T-helper 22 cell (primary cell): ENCODE results near the gene ETS1.

ENCODE experiments used
- DNase-seq: peaks from one replicate; pipeline ENCODE4 v3.0.0-alpha.2; 2020; ENCODE audit warnings: low read depth

ETS1 gene

DNA sequence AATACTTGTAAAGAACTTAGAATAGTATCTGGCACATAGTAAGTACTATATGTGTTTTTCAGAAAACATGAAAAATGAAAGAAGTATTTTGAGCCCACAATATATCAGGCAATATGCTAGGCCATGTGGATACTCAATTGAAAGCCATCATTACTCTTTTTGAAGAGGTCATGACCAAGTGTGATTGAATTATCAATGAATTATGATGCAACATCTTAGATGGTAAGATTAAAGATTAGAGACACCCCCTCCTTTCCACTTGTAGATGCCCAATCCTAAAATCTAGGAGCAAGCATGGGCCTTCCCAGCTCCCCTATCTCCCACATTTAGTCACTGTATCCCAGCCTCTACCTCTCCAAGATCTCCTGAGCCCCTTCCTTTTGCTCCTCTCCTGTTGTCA, 154.4 kb downstream of the ETS1 start:
- no peak for DNase-seq

DNA sequence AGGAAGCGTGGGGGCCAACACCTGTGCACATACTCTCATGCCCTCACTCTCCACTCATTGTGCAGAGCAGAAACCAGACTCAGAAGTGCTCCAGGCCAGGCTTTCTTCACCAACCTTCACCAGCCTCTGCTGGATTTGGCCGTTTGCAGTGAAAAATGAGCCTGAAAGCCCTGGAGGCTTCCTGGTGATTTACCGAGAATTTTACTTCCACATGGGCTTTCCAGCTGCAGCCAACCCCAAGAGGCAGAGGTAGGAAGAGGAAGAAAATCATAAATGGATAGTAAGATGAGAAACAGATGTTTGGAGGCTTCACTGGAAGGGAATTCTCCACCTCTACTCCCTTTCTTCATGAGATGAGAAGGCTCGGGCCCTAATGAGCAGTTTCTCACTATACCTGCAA, 155.4 kb downstream of the ETS1 start:
- no peak for DNase-seq

DNA sequence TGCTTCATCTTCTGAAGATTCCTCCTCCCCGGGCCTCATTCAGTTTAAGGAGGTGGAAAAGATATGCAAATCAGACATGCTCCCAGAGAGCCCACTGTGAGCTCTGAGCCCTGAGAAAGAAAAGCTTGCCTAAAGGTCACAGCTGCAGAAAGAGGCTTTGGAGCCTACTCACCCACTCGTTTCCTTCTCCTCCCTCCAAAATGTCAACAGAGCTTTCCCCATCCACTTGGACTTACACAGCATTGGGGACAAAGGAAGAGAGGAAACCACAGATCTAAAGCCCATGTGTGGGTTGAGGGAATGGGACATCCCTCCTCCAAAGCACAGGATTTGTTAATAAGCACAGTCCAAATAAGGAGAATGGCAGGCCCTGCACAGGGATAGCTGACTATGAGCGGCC, 158.4 kb downstream of the ETS1 start:
- DNase-seq: no peak

DNA sequence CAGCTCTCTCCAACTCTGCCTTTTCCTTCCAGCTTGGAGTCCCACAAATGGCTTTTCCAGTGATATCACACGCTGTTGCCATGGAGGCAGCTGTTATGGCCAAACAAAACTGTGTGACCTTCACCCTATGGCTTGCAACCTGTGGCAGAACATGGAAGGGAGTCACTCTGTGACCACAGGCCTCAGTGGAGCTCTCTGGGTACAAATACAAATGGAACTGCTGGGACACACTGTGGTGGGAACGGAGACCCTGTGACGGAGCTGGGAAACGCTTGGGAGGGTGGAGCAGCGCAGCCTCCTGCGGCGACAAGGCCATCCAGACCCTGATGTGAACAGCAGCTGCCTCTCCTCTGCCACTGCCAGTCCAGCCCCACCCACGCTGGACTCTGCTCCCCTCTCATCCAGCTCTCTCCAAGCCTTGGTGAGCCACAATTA, 162.5 kb downstream of the ETS1 start:
- no peak for DNase-seq

DNA sequence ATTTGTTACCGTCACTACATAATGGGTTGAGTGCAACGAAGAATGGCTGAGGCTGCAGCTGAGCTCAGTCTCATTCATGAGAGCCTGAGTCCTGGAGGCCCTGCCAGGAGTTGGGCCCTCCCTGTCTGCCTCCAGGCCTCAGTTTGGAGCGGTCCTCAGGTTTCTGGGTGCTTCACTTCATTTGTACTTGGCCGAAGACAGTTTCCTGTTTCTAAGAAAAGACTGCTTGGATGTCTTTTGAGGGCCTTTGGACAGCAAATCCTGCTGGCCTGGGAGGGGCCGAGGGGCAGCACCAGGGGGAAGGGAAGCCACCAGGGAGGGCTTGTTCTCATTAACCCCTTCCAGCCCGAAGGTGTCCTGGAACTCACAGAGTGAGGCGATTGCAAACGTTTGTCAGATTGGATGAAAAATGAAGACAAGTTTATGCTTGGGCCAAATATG, 163.1 kb downstream of the ETS1 start:
- DNase-seq: no peak

DNA sequence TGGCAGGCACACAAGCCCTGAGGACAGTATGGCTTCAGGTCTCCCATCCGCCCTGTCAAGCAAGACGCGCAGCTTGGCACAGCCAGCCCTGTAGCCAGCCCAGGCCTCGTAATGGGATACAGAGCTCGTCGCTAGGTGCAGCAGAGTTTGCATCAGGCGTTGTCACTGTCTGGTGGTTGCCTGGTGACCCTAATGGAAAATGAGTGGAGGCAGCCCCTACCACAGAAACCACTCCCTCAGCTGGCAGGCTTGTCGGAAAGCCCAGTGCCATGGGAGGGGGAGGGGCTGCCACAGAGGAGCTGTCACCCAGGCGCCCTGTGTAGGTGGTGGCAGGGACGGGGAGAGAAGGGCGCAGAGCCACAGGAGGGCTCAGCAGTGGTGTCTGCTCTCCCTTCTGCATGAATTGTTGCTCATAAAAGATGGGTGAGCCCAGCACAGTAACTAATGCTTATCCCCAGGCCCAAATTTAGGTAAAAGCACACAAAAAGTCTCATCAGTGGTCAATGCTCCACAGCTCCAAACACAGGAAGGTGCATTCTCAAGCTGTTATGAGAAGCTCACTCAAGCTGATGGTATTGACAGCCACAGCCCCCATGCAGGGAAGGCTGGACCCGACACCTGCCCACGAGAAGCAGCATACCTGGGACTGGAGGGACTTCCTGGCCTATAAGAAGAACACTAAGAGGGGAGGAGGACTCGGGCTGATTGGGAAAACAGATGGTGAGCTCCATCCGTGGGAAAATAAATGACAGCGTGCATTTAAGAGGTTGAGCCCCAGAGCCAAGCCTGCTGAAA, 164.6 kb downstream of the ETS1 start:
- DNase-seq: peak; percentile 84

DNA sequence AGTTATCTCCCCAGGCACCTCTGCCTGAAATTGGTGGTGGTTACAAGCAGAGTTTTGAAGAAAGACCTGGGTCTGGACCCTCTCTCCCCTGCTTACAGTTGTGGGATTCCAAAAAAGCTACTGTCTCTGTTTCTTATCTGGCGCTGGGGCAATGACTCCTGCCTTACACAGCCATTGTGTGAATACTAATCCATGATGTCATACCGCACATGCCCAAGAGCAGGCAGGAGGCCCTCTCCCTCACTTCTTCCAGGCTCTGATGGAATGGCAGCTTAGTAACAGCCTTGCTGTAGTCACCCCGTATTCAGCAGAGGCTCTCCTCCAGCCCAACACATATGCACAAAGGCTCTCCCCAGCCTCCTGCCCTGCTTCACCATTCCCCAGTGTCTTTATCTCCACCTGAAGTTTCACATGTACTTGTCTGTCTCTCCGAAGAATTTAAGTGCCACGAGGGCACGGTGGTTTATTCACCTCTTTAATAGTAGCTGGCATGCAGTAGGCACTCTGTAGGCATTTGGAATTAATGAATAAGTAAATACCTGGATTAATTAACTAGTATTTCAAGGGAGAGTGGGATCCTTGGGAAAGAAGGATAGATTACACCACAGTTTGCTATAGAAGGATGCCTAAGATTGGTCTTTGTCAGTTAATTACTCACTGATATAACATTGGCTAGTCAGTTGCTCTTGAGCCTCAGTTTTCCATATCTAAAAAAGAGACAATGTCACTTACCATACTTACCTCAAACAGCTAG, 165.6 kb downstream of the ETS1 start:
- DNase-seq: no peak

DNA sequence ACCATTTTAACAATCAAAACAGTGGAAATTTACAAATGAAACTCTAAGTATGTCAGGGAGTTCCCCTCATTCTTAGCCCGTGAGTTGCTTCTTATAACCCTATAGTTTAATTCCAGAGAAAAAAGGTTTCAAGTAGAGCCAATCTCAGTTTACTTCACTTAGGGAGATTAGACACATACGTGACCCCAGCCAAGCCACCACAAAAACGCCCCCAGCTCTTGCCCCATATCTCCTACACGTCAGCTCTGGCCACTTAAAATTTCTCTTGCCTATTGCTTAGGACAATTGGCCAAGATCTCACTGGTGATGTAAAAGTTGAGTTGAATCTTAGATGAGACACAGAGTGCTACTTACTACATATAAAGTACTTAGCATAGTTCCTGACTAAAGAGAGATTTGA, 166.4 kb downstream of the ETS1 start:
- DNase-seq: no peak

DNA sequence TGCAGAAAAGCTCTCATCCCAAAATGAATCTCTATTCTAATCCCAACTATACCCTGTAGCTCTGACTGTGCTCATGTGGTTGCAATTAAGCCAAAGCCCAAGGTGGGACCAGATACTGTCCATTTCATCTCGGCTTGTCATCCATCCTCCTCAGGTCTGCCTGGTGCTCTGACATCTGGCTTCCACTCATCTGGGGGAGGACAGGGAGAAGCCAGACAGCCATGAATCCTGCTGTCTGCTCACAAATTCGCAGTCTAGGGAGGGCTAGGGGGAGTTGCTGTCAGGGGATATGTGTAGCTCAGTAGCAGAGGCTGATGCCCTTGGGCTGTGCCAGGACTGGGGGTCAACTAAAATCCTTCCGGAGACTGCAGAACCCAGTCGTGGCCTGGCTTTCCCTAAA, 167.1 kb downstream of the ETS1 start:
- no peak for DNase-seq

DNA sequence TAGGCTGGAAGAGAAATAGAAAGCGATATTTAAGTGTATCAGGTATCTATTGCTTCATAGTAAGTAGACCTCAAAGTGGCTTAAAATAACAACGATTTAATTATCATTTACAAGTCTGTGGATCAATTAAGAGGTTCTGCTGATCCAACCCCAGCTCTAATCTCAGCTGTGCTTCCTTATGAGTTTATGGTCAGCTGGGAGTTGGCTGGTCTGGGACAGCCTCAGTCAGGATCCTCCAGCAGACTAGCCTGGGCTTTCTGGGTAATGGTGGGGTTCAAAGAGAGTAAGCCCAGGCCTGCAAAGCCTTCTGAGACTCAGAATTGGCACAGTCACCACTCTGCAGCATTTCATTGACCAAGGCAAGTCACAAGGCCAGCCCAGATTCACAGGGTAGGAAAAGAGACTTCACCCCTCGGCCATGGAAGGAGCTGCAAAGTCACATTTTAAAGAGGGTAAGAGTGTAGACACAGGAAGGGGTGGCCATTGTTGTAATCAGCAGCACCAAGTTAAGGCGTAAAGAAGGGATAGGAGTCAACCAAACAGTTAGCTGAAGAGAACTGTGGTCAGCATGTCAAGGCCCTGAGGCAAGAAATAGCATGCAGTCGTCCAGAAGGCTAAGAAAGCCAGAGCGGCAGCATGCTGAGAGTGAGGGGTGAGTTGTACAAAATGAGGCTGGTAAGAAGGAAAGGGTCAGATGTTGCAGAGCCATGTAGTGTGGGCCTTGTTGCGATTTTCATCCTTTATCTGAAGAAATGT, 168.2 kb downstream of the ETS1 start:
- DNase-seq: no peak

DNA sequence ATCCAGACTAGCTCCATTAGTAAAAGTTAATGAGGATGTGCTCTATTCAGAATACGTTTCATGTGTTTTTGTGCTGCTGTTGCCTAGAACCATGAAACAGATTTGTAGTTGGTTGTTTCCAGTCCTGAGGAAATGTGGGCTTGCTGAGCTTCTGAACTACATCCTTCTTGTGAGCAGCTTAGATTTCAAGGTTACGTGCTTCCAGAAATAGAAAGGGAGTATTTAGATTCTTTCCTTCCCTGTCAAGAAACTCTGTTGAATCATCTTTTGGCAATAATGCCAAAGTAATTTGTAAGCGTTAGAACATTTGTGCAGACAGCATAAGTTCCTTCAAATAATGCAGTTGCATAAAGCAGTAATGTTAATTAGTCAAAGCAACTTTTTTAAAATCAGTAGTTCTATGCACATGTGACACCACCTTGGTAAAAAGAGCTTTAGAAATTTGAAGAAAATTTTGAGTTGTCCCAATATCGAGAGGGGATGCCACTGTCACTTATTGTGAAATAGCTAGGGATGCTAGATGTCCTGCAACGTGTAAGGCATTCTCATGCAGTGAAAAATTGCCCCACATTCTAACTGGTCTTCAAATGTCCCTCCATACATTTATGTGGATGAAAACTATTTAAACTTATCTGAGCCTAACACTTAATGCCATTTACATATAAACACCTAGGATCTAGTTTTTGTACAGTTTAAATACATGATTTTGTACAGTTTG, 169.6 kb downstream of the ETS1 start:
- no peak for DNase-seq

DNA sequence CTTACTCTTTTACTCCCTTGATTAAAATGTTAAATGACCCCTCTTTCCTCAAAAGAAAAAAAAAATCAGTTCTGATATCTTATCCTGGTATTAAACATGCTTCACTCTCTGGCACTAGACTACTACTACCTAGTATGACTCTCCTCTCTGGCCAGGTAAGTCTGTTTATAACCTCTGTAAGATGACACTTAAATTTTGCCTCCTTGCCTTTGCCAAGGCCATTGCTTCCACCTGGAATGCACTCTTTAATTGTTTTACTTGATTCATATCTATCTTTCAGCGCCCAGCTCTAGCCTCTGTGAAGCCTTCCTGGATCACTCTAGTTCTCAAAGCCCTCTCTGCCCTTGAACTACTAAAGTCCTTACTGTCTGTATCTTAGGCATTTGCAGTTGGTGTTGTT, 170.4 kb downstream of the ETS1 start:
- no peak for DNase-seq

DNA sequence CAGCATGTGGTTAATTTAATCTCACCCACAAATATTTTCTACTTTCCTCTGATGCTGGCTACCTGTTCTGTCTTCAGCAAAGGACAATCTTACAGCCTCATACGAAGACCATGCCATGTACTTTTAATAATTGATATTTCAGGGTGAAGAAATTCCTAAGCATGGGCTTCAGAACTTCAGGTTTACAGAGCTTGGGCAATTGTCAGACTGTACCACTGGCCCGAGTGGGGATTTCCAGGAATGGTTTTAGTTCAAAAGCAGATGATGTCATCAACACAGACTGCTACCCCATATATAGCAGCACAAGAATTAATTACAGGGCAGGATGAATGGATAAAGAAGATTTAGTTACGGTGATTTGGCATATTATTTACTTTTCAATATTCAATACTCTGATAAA, 171.8 kb downstream of the ETS1 start:
- no peak for DNase-seq

DNA sequence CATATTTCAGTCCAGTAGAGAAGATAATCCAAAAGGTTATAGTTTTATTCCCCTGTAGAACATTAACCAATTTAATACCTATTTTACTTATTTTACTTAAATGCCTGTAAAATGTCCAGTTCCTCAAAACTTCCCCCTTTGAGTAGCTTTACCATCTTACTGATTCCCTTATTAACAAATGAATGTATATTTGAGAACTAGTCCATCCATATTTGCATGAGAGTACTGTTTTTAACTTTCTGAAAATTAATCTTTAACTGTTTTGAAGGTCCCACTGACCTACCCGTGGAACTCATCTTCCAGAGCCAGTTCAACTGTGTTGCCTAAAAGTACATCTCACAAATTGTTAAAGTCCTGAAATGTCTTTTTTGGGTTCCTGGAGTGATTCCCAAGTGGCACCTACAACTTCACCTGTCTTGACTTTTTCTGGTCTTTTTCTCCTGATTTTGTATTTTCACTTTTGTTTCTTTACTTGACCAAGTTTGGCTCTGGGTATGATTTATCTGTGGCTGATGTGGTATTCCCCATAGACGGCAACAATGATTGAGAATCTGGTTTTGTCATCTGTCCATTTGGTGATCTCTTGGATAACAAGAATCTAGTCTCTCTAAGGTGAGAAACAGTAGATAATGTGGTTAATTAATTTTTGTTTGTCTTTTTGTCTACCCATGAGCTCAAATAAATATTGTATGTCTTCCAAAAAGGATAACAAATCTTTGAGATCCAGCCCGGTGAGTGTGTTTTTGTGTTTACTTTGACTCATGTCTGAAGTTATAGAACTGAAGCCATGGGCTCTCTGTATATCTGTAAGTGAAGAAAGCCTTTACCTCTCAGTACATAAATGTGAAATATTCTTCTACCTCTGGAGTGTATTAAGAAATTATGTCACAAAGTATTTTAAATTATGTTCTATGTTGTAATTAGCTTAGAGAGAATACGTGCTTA, 174.2 kb downstream of the ETS1 start:
- DNase-seq: no peak

DNA sequence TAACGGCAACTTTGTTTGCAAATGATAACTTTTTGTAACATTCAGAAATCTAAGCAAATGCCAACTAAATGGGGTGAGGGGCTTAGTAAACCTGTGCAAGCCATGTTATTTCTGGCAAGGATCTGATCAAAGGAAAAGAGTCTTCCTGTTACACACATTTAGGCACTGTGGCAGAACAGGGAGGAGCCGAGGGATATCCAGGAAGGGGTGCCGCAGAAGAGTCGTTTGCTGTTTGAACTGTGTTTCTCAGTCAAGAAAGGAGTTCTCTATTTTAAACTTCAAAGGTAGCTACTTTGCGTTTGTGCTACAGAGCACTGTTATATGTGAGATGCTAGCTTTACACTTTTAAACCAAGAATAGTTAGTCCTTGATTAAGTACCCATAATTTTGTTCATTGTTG, 175.5 kb downstream of the ETS1 start:
- no peak for DNase-seq

DNA sequence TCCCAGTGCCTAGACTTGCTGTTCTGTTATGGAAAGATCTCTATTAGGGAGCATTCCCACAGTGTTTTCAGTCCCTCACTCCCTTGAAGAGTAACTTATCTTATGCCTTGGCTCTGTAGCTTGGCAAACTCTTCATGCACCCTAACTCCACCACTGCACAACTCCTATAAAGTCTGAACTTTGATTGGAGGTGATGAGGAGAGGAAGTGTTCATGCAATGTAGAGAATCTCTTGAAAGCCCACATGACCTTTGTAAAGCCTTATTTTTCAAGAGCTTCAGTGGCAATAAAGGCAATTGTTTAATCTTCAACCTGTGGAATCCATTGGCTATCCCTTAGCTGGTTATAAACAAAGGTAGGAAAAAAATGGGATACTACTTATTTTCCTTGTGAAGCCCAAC, 176.2 kb downstream of the ETS1 start:
- DNase-seq: no peak

DNA sequence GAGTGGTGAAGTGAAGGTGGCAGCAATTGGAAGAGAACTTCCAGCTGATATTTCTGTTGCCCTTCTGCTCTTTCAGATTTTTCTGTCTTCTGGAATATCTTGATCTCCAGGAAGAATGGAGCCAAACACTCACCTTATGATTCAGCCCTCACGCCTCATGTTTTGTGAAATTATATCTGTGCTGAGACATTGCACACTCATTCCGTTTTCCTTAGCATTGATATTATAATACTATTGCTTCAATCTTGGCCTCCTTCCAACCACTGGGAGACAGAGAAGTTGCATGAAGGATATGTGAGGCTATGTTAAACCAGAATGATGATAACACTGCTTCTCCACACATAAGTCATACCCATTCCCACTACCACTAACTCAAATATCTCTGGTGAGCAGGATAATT, 177.9 kb downstream of the ETS1 start:
- no peak for DNase-seq
